IPS DF 6.9 (cell line): ENCODE measurements around the gene NBPF1.
"Not testable (repeated sequence)": the region's sequence is repeated elsewhere in the genome, so short reads cannot be mapped to it uniquely, and the experiment has no call there.

Source experiments
- DNase-seq: peaks from one replicate; pipeline ENCODE4 v3.0.0-alpha.2; 2013; ENCODE audit warnings: low read depth, low spot score
- H3K27ac ChIP-seq: one replicate; pipeline ENCODE4 v1.5.1; 2013; ENCODE audit warnings: low read length, control low read depth
- H3K27me3 ChIP-seq: 2 replicates; pipeline ENCODE4 v1.6.1; 2013; ENCODE audit warnings: mild to moderate bottlenecking, low read length; ENCODE audit not compliant: control insufficient read depth, insufficient read depth
- H3K36me3 ChIP-seq: 2 replicates; pipeline ENCODE4 v1.6.1; 2013; ENCODE audit warnings: low read length; ENCODE audit not compliant: control insufficient read depth, insufficient read depth
- H3K4me1 ChIP-seq: 2 replicates; pipeline ENCODE4 v1.6.1; 2013; ENCODE audit warnings: low read length; ENCODE audit not compliant: control insufficient read depth, insufficient read depth
- H3K4me3 ChIP-seq: 2 replicates; pipeline ENCODE4 v1.5.1; 2013; ENCODE audit warnings: mild to moderate bottlenecking, low read length
- H3K9me3 ChIP-seq: 2 replicates; pipeline ENCODE4 v1.6.1; 2013; ENCODE audit warnings: low read length, inconsistent platforms; ENCODE audit not compliant: control insufficient read depth, insufficient read depth
- WGBS: extraction: QIAGEN DNeasy Blood & Tissue Kit; methylation state at CpG from one replicate; pipeline ENCODE4 v1.1.7; 2013; ENCODE audit warnings: mixed read lengths, missing lambda C conversion rate; ENCODE audit not compliant: insufficient read length, insufficient coverage; 5-methylcytosine and 5-hydroxymethylcytosine counted together

Gene NBPF1

DNA sequence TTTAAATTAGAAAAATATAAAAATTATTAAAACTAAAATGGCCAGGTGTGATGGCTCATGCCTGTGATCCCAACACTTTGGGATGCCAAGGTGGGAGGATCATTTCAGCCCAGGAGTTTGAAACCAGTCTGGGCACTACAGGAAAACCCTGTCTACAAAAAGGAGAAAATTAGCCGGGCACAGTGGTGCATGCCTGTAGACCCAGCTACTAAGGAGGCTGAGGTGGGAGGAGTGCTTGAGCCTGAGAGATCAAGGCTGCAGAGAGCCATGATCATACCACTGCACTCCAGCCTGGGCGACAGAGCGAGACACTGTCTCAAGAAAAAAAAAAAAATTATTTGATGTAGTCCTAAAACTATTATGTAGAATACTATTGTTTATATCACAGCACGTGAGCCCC, 3.6 kb downstream of the NBPF1 start:
- not testable (repeated sequence) for H3K36me3 ChIP-seq, DNase-seq, H3K4me3 ChIP-seq, H3K27ac ChIP-seq, H3K4me1 ChIP-seq, H3K9me3 ChIP-seq
- WGBS: no CpG with 5 or more reads among the region's 4 CpGs
- H3K27me3 ChIP-seq: peaks cover 14% of the 10 kb centered on the region

GRCh38 chr1:16608838-16609560, 4.4 kb downstream of the NBPF1 start:
- Histone ChIP-seq H3K4me1 (peaks cover 2% of the 10 kb centered on the region; the same call in 1 of the 2 replicates), H3K9me3 (no peaks in the 10 kb centered on the region), H3K27me3 (peaks cover 8% of the 10 kb centered on the region; the same call in 1 of the 2 replicates), H3K4me3 (no peak overlapping the region), H3K27ac (no peak overlapping the region), H3K36me3 (0 out of 2 replicates have a peak, but pooled peaks cover 3% of the 10 kb centered on the region)
- DNase-seq: no peak
- 100% methylated on average over 1 of the region's 9 CpGs for WGBS

DNA sequence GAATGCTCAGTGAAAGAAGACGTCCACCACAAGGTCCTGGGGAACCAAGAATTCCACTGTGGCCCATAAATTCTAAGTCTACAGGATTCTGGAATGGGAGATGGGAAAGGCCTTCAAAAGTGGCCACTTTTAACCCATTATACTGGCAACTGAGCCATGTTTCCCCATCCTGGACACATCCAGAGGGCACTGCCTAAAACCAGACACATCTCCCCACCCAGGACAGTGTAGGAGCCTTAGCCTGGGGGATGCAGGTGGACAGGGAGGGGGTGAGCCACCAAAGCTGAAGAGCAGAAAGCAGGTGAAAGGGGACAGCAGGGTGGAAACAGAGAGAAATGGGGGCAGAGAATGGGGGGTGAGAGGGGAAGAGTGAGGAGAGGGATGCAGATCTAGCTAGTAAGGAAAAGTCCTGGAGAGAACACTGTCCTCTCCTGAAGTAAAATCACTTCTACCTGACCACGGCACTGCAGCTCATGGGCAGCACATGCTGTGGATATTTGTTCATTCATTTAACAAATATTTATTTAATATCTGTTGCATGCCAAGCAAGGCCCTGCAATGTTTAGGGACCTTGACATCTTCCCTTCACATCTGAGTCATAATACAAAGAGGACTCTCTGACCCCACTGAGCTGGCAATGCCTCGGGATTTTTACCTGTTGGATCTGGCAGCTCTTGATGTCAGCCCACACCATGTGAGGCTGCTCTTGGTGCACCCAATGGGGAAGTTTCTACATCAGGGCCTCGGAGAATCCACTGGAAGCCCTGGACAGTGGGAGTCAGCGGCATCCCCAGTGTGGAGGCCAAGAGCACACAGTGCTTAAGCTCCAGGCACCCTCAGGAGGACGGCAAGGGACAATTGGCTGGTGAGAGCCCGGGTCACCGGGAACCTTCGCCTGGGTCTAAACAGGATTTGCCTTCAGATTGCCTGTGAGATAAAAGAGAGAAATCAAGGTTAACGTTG, 5.2 kb downstream of the NBPF1 start:
- no CpG with 5 or more reads among the region's 10 CpGs for WGBS
- not testable (repeated sequence) for H3K27ac ChIP-seq, H3K4me1 ChIP-seq, DNase-seq, H3K9me3 ChIP-seq, H3K36me3 ChIP-seq, H3K4me3 ChIP-seq, H3K27me3 ChIP-seq

DNA sequence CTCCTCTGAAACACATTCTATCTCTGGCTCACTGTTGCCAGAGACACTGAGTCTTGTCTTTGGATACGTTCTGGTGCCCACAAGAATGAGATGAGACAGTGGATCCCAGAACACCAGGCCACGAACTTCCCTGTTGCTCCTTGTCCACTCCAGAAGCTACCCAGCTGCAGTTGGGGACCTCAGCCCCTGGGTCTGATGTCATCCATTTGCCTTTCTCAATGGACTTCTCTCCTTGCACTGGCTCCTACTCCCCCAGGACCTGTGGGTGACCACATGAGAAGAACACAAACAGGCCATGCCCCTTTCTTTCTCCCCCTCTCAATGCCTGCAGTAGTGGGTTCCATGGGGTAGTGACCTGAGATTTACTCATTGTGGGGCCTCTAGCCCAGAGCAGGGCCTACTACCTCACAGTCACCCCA, 5.9 kb downstream of the NBPF1 start:
- Histone ChIP-seq H3K27ac (no peak overlapping the region), H3K4me1 (no peaks in the 10 kb centered on the region), H3K36me3 (0 out of 2 replicates have a peak, but pooled peaks cover 3% of the 10 kb centered on the region), H3K4me3 (no peak overlapping the region), H3K9me3 (no peaks in the 10 kb centered on the region), H3K27me3 (peaks cover 6% of the 10 kb centered on the region; the same call in 1 of the 2 replicates)
- no peak for DNase-seq
- no CpG with 5 or more reads among the region's 2 CpGs for WGBS

DNA sequence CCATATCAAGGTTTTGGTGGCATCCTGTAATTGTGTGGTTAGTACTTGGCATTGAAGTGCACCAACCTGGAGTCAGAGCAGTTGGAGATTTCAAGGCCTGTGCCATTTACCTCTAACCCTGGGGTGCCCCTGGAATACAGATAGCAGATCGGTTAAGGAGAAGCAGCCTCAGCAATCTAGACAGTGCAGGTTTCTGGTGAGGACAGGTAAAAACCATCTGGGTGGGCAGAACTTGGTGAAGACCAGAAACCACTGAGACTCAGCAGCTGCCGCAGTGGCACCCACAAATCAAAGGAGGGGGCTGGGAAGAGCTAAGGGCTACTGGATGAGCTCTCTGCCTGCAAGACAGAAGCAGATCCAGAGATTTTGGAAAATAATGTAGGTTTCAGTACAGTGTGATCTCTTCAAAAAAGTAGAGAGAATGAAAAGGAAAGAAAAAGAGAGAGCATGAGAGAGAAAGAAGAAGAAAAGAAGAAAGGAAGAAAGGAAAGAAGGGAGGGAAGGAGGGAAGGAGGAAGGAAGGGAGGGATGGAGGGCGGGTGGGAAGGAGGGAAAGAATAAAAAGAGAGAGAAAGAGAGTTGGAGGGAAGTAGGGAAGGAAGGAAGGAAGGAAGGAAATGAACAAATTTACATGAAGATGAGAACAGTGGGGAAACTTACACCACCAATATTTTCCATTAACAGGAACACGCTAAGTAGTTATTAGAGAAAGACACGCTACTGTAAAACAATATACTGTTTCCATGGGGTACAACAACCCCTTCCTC, 6.5 kb downstream of the NBPF1 start:
- not testable (repeated sequence) for H3K36me3 ChIP-seq, DNase-seq, H3K4me1 ChIP-seq, H3K9me3 ChIP-seq, H3K27me3 ChIP-seq, H3K4me3 ChIP-seq, H3K27ac ChIP-seq
- 100% methylated on average over 1 of the region's 5 CpGs for WGBS

GRCh38 chr1:16605532-16606505, 7.5 kb downstream of the NBPF1 start:
- Histone ChIP-seq H3K4me1 (no peaks in the 10 kb centered on the region), H3K27me3 (no peaks in the 10 kb centered on the region), H3K36me3 (0 out of 2 replicates have a peak, but pooled peaks cover 3% of the 10 kb centered on the region), H3K9me3 (no peaks in the 10 kb centered on the region), H3K4me3 (no peak overlapping the region), H3K27ac (no peak overlapping the region)
- no peak for DNase-seq
- WGBS: 100% methylated on average over 2 of the region's 12 CpGs

GRCh38 chr1:16605213-16605525, 8.2 kb downstream of the NBPF1 start:
- 0 out of 2 replicates have a peak, but pooled peaks cover 3% of the 10 kb centered on the region for H3K36me3 ChIP-seq
- no peak overlapping the region for H3K4me3 ChIP-seq
- no peaks in the 10 kb centered on the region for H3K9me3 ChIP-seq
- DNase-seq: no peak
- H3K27me3 ChIP-seq: no peaks in the 10 kb centered on the region
- no peak overlapping the region for H3K27ac ChIP-seq
- WGBS: no CpG with 5 or more reads among the region's 1 CpG
- no peaks in the 10 kb centered on the region for H3K4me1 ChIP-seq

DNA sequence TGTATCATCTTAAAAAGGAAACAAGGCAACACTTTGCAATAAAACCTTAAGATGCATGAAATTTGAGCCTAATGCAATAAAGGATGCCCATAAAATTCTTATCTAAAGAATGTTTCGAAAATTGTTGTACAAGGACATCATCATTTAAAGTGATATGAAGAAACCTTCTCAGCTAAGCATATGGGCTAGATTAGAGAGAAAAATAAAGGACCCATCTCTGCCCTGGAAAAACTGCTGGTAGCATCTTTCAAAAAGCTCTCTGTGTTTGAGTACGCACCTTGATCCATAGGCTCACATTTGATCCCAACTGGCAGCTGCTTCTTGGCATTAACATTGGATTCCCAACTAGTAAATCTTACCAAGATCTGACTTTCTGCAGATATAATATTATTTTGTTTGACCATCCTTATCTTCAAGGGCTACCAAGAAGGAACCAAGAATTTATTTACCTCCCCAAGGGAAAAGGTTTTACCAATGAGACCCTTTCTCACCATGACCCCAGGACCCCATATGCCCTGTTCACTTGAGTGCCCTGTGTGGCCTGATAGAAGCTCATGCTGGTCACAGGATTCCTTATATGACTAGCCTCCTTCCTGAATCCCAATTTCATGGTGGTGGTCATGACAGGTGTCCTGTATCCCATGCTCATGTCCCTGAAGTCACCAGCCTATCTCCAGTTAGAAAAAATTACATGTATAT, 8.7 kb downstream of the NBPF1 start:
- H3K36me3 ChIP-seq, H3K27ac ChIP-seq, DNase-seq, H3K9me3 ChIP-seq, H3K4me3 ChIP-seq, H3K4me1 ChIP-seq, H3K27me3 ChIP-seq: not testable (repeated sequence)
- WGBS: no CpG with 5 or more reads among the region's 2 CpGs

DNA sequence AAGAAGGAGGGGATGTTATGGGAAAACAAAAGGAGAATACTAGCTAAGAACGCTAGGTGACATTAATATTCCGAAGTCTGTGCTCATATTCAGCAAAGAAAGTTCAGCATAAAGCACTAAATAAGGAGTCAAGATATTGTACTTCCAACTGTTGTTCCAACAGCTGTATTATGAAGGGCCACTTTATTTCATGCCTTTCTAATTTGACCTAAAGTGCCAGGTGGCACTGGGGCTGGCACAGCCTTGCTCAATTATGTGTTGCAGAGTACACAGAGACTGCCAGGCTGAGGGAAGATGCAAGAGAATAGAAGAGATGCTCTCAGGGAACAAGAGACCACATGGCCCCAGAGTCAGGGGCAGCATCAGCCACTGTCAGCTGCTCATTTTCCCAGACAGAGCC, 9.7 kb downstream of the NBPF1 start:
- H3K36me3 ChIP-seq, H3K27me3 ChIP-seq, H3K4me1 ChIP-seq, H3K27ac ChIP-seq, DNase-seq, H3K4me3 ChIP-seq, H3K9me3 ChIP-seq: not testable (repeated sequence)
- no CpG with 5 or more reads among the region's 2 CpGs for WGBS
